ENCODE data around the gene AHCYL2.
"Not testable (repeated sequence)": the region's sequence is repeated elsewhere in the genome, so short reads cannot be mapped to it uniquely, and the experiment has no call there.

Gene AHCYL2

GRCh38 chr7:129471402-129471827 lies 246.6 kb downstream of the AHCYL2 start:
- in situ Hi-C loops (cut with HindIII; ENCODE audit: low sequenced_read_pairs), result loop anchor here (25.0 kb wide), 1 partner anchor 541 kb away; no protein-coding TSS in a partner anchor

- in situ Hi-C loops (cut with HindIII; ENCODE audit: low sequenced_read_pairs), result not testable (repeated sequence)
Observed at GRCh38 chr7:129475931-129476330, 251.1 kb downstream of the AHCYL2 start.

- in situ Hi-C loops (cut with HindIII; ENCODE audit: low sequenced_read_pairs), result not testable (repeated sequence)
Observed at GRCh38 chr7:129476398-129476797, 251.6 kb downstream of the AHCYL2 start.
